Measurements from ENCODE around the gene PCCB.

DNA sequence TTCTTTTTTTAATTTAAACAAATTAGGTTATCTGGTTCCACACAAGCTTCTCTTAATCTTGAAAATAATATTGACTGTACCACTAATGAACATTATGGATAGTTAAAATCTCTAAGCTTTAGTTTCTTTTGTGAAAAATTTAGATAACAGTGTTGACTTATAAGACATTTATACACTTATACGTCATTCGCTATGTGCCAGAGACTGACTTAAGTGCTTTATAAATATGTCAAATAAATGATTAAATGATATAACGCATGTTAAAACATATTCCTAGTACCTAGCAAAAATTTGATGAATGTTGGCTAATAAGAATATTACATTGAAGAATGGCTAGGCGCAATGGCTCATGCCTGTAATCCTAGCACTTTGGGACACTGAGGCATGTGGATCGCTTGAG is 96.3 kb downstream of the PCCB start:
- TF ChIP-seq POLR2A (IDR thresholded peaks at IDR 0.05) = no peak
- TF ChIP-seq, protein P1, sequence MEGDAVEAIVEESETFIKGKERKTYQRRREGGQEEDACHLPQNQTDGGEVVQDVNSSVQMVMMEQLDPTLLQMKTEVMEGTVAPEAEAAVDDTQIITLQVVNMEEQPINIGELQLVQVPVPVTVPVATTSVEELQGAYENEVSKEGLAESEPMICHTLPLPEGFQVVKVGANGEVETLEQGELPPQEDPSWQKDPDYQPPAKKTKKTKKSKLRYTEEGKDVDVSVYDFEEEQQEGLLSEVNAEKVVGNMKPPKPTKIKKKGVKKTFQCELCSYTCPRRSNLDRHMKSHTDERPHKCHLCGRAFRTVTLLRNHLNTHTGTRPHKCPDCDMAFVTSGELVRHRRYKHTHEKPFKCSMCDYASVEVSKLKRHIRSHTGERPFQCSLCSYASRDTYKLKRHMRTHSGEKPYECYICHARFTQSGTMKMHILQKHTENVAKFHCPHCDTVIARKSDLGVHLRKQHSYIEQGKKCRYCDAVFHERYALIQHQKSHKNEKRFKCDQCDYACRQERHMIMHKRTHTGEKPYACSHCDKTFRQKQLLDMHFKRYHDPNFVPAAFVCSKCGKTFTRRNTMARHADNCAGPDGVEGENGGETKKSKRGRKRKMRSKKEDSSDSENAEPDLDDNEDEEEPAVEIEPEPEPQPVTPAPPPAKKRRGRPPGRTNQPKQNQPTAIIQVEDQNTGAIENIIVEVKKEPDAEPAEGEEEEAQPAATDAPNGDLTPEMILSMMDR (IDR thresholded peaks at IDR 0.05) = no peak

Data from thyroid gland (tissue), 4 donors.